NB4 (cell line): ENCODE results near the gene HHIP.

ENCODE experiments used
- MYC ChIP-seq: IDR thresholded peaks from 2 replicates; pipeline ENCODE4 v1.6.1; 2011; ENCODE audit warnings: low read depth, low read length
- TF ChIP-seq, protein P1 (sequence below): IDR thresholded peaks from one replicate; pipeline ENCODE4 v1.5.1; 2012; ENCODE audit warnings: low read depth, low read length

DNA sequence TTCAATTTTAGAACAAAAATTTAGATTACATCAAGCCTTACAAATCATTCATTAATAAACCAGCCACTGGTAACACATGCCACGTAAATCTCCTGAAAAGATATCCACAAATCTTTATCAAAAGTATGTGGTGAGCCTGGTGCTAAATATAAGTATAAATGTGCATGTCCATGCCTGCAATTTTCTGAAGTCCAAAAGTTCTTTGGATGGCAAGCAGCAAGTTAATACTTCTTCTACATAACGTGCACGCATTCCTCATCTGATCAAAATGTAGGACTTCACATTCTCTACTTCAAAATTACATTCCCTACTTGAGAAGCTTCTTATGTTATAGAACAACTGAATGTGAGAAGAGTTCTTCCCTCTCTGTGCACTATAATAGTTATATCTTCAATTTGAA is 49.8 kb downstream of the HHIP start:
- TF ChIP-seq, protein P1, sequence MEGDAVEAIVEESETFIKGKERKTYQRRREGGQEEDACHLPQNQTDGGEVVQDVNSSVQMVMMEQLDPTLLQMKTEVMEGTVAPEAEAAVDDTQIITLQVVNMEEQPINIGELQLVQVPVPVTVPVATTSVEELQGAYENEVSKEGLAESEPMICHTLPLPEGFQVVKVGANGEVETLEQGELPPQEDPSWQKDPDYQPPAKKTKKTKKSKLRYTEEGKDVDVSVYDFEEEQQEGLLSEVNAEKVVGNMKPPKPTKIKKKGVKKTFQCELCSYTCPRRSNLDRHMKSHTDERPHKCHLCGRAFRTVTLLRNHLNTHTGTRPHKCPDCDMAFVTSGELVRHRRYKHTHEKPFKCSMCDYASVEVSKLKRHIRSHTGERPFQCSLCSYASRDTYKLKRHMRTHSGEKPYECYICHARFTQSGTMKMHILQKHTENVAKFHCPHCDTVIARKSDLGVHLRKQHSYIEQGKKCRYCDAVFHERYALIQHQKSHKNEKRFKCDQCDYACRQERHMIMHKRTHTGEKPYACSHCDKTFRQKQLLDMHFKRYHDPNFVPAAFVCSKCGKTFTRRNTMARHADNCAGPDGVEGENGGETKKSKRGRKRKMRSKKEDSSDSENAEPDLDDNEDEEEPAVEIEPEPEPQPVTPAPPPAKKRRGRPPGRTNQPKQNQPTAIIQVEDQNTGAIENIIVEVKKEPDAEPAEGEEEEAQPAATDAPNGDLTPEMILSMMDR = no peak
- no peak for TF ChIP-seq MYC
